GM08714 (cell line): Measurements from ENCODE around the gene SBF1.

Experiments
- H3K4me3 ChIP-seq: fragments of 200-500 bp; sonication (Bioruptor generic); 2 replicates; pipeline ENCODE4 v1.5.1; 2014; ENCODE audit warnings: mild to moderate bottlenecking, low read length, inconsistent platforms
- ZNF274 ChIP-seq: IDR thresholded peaks from 2 replicates; pipeline ENCODE4 v1.6.1; 2012; ENCODE audit warnings: mild to moderate bottlenecking, low read depth, low read length

Gene SBF1

GRCh38 chr22:50498322-50498890 lies 23.6 kb upstream of the SBF1 start:
- no peak overlapping the region for H3K4me3 ChIP-seq
- TF ChIP-seq ZNF274: no peak

- no peak for TF ChIP-seq ZNF274
- no peak overlapping the region for H3K4me3 ChIP-seq
These were observed 22.3 kb upstream of the SBF1 start for GRCh38 chr22:50497093-50497492.

- no peak for TF ChIP-seq ZNF274
- no peak overlapping the region for H3K4me3 ChIP-seq
These were observed 15.9 kb upstream of the SBF1 start for GRCh38 chr22:50490531-50491308.

GRCh38 chr22:50489363-50490243 lies 14.8 kb upstream of the SBF1 start:
- H3K4me3 ChIP-seq: no peak overlapping the region
- no peak for TF ChIP-seq ZNF274

GRCh38 chr22:50488886-50489285 lies 14.1 kb upstream of the SBF1 start:
- H3K4me3 ChIP-seq: no peak overlapping the region
- TF ChIP-seq ZNF274: no peak

GRCh38 chr22:50488006-50488677 lies 13.3 kb upstream of the SBF1 start:
- no peak overlapping the region for H3K4me3 ChIP-seq
- TF ChIP-seq ZNF274: no peak

- no peak overlapping the region for H3K4me3 ChIP-seq
- no peak for TF ChIP-seq ZNF274
These were observed 12.6 kb upstream of the SBF1 start for GRCh38 chr22:50487290-50488005.

- no peak for TF ChIP-seq ZNF274
- H3K4me3 ChIP-seq: no peak within 1 kb of the TSS
These were observed 11.9 kb upstream of the SBF1 start, which contains the start of gene MIOX for GRCh38 chr22:50486561-50487289. MIOX (plus strand) TSS chr22:50486859; CDS start chr22:50486898, 39 bp downstream.

GRCh38 chr22:50485221-50486131 lies 10.6 kb upstream of the SBF1 start:
- no peak for TF ChIP-seq ZNF274
- no peak overlapping the region for H3K4me3 ChIP-seq

GRCh38 chr22:50483977-50484853 lies 9.4 kb upstream of the SBF1 start:
- TF ChIP-seq ZNF274: no peak

GRCh38 chr22:50483556-50483955 lies 8.7 kb upstream of the SBF1 start:
- no peak for TF ChIP-seq ZNF274
- H3K4me3 ChIP-seq: no peak overlapping the region

More at GRCh38 chr22:50483977-50484853, 9.4 kb upstream of the SBF1 start:
- H3K4me3 ChIP-seq: no peak overlapping the region
